Measurements from ENCODE around the gene MESD.

GRCh38 chr15:80944818-80945217, 44.8 kb downstream of the MESD start:
- no peak for TF ChIP-seq CTCF (IDR thresholded peaks at IDR 0.05)
- no peak for TF ChIP-seq POLR2AphosphoS5 (IDR thresholded peaks at IDR 0.05)
- TF ChIP-seq POLR2A (IDR thresholded peaks at IDR 0.05; ENCODE audit: low read depth), result no peak

Data from esophagus muscularis mucosa (tissue), 3 donors.